Karpas-422 (cell line): Measurements from ENCODE around the gene EVA1B. TPM values are rescaled to one million over a fixed set of nuclear protein-coding genes. Genes with fewer than 3 reads are reported as not detected.

Experiments
- DNase-seq: peaks from one replicate; pipeline ENCODE4 v3.0.0-alpha.2; 2015
- H2AFZ ChIP-seq: fragments of 200-600 bp; sonication (generic); 2 replicates; pipeline ENCODE4 v1.6.1; 2014; ENCODE audit warnings: antibody characterized with exemption, low read length, mixed read lengths
- H3K27ac ChIP-seq: fragments of 200-600 bp; sonication (generic); 2 replicates; pipeline ENCODE4 v1.5.1; 2014; ENCODE audit warnings: mild to moderate bottlenecking, low read length, moderate library complexity
- H3K27me3 ChIP-seq: fragments of 200-600 bp; sonication (generic); 2 replicates; pipeline ENCODE4 v1.6.1; 2014; ENCODE audit warnings: low read length, mixed read lengths
- H3K36me3 ChIP-seq: fragments of 200-600 bp; sonication (generic); 2 replicates; pipeline ENCODE4 v1.6.1; 2014; ENCODE audit warnings: low read length, mixed read lengths; ENCODE audit not compliant: insufficient read depth
- H3K4me1 ChIP-seq: fragments of 200-600 bp; sonication (generic); 2 replicates; pipeline ENCODE4 v1.6.1; 2014; ENCODE audit warnings: mild to moderate bottlenecking, low read length, mixed read lengths
- H3K4me2 ChIP-seq: fragments of 200-600 bp; sonication (generic); 2 replicates; pipeline ENCODE4 v1.6.1; 2014; ENCODE audit warnings: low read length, low read depth, mild to moderate bottlenecking; ENCODE audit not compliant: poor library complexity, severe bottlenecking
- H3K4me3 ChIP-seq: fragments of 200-600 bp; sonication (generic); 2 replicates; pipeline ENCODE4 v1.5.1; 2014; ENCODE audit warnings: mild to moderate bottlenecking, antibody characterized with exemption, low read length, mixed read lengths
- H3K79me2 ChIP-seq: fragments of 200-600 bp; sonication (generic); 2 replicates; pipeline ENCODE4 v1.6.1; 2014; ENCODE audit warnings: mild to moderate bottlenecking, low read length, mixed read lengths
- H3K9ac ChIP-seq: fragments of 200-600 bp; sonication (generic); 2 replicates; pipeline ENCODE4 v1.6.0; 2014; ENCODE audit warnings: low read length
- H3K9me2 ChIP-seq: fragments of 200-600 bp; sonication (generic), shearing (Covaris generic); replicated peaks from 2 replicates; pipeline ENCODE4 v1.6.0; 2014; ENCODE audit warnings: mild to moderate bottlenecking, low read length, moderate library complexity; ENCODE audit not compliant: insufficient read depth
- H3K9me3 ChIP-seq: fragments of 300-700, 200-600 bp; sonication (generic); 2 replicates; pipeline ENCODE4 v1.6.1; 2014; ENCODE audit warnings: low read length, mixed read lengths
- H4K20me1 ChIP-seq: fragments of 200-600 bp; sonication (generic); 2 replicates; pipeline ENCODE4 v1.6.1; 2014; ENCODE audit warnings: mild to moderate bottlenecking, antibody characterized with exemption, low read length, low read depth; ENCODE audit not compliant: insufficient read depth
- total RNA-seq: library from RNA; depleted of rRNA; stranded (reverse); fragments of >200 nt; shearing (Covaris generic); gene quantifications from 2 replicates; pipeline ENCODE4 v1.2.3, GENCODE V29; 2014; ENCODE audit warnings: low replicate concordance

Gene EVA1B
- total RNA-seq, 1 experiment from 2014 or later: 0.75 TPM

DNA sequence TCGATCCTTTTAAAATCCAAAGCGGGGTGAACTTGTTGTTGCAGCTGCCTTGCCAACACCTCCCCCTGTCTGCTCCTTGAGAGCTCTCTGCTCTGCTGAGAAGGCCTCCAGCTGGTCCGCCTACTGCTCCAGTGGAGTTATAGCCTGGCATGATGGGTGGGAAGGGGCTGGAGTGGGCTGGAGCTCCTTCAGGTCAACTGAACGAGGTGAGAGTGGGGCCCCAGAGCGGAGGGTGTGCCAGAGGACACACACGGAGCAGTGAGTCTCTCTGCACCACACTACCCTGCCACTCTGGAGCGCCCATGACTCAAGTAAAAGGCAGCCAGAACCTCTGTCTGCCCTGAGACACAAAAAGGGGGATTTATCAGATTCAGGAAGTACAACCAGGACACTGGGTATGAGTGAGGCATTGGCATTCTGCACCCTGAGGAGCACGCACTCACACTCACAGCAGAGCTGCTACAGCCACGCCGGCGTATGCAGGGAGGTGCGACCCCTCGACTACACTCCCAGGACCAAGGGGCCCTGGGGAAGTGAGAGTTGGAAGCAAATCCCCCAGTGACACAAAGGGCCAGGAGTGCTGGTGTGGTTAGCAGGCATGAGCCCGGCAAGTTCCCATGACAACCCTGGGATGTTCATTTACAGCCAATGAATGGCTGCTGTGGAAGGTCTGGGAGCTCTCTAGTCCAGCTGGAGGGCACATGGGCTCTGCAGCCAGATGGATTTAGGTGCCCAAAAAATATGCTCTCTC, 28.0 kb upstream of the EVA1B start:
- no peak overlapping the region for H3K4me2 ChIP-seq
- H3K4me3 ChIP-seq: no peak overlapping the region
- DNase-seq: no peak
- H3K36me3 ChIP-seq: peaks cover 4% of the 10 kb centered on the region; the same call in 1 of the 2 replicates
- H3K9me2 ChIP-seq: no peaks in the 10 kb centered on the region
- H4K20me1 ChIP-seq: no peaks in the 10 kb centered on the region
- no peaks in the 10 kb centered on the region for H3K27me3 ChIP-seq
- H3K4me1 ChIP-seq: no peaks in the 10 kb centered on the region
- H3K9ac ChIP-seq: no peak overlapping the region
- no peak overlapping the region for H3K27ac ChIP-seq
- H3K79me2 ChIP-seq: no peaks in the 10 kb centered on the region
- no peak overlapping the region for H2AFZ ChIP-seq
- H3K9me3 ChIP-seq: no peaks in the 10 kb centered on the region

DNA sequence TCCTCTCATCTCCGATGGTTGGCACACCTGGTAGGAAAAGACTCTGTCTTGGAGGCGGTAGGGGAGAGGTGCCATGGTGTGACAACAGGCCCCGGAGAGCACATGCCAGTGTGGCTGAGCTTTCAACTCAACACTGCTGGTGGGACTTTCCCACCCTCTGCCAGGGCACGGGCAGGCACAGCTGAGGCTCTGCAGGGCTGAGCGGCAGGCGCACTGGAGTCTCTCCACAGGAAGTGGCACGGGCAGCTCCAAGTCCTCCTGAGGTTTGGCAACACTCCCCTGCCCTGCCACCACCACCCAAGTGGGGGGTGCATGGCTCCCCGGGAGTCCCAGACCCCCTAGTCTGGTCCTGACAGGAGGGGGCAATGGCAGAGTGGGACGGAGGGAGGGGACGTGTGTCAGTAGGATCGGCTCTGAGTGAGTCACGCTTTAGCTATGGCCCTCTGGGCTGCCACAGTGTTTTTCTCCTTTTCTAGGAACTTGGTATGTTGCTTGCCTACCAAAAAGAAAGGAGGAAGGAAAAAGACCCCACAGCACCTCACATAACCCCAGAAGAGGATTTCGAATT, 27.3 kb upstream of the EVA1B start:
- H3K9me3 ChIP-seq: no peaks in the 10 kb centered on the region
- no peaks in the 10 kb centered on the region for H3K4me1 ChIP-seq
- H3K36me3 ChIP-seq: peaks cover 4% of the 10 kb centered on the region; the same call in 1 of the 2 replicates
- no peak overlapping the region for H2AFZ ChIP-seq
- DNase-seq: no peak
- no peak overlapping the region for H3K4me3 ChIP-seq
- H3K79me2 ChIP-seq: no peaks in the 10 kb centered on the region
- H4K20me1 ChIP-seq: no peaks in the 10 kb centered on the region
- H3K9ac ChIP-seq: no peak overlapping the region
- H3K4me2 ChIP-seq: no peak overlapping the region
- no peak overlapping the region for H3K27ac ChIP-seq
- no peaks in the 10 kb centered on the region for H3K9me2 ChIP-seq
- H3K27me3 ChIP-seq: no peaks in the 10 kb centered on the region

DNA sequence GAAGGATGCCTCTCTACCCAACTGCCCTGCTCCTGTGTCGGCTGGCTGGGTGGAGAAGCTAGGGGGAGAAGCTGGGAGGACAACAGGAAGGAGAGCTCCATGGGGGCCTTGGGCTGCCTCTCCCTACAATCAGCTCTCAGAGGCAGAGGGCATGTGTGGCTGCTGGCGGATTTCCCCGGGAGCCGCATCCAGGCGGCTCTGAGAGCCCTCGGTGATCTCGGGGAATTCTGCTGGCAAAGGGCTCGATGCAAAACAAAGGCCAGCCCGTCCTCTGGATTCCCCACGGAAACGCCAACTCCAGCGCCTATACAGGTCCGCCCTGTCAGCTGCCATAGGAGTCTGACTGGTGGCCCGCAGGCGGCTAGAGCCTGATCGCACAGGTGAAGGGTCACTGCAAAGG, 26.4 kb upstream of the EVA1B start:
- H3K9me3 ChIP-seq: no peaks in the 10 kb centered on the region
- H3K36me3 ChIP-seq: peaks cover 4% of the 10 kb centered on the region; the same call in 1 of the 2 replicates
- DNase-seq: no peak
- H3K9me2 ChIP-seq: no peaks in the 10 kb centered on the region
- no peaks in the 10 kb centered on the region for H3K4me1 ChIP-seq
- H3K4me2 ChIP-seq: no peak overlapping the region
- H3K4me3 ChIP-seq: no peak overlapping the region
- H3K27me3 ChIP-seq: no peaks in the 10 kb centered on the region
- H3K27ac ChIP-seq: no peak overlapping the region
- no peak overlapping the region for H3K9ac ChIP-seq
- no peaks in the 10 kb centered on the region for H4K20me1 ChIP-seq
- no peaks in the 10 kb centered on the region for H3K79me2 ChIP-seq
- H2AFZ ChIP-seq: no peak overlapping the region

DNA sequence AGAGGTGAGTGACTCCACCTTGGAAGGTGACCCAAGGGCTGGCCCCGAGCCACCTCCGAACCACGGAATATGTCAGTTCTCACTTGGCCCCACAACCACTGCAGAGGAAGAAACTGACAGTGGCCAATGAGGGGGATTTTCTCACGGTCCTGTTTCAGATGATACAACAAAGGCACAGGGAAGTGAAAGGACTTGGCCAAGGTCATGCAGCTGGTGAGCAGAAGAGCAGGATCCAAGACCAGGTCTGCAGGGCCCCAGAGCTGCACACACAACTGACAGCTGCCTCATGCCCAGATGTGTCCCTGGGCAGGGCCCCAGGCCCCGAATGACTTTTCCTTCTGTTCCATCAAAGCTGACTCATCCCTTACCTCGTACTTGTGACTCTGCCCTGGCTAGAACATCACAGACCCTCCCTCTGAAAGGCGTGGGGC, 25.8 kb upstream of the EVA1B start:
- Histone ChIP-seq H2AFZ (no peak overlapping the region), H3K79me2 (no peaks in the 10 kb centered on the region), H3K9me3 (no peaks in the 10 kb centered on the region), H3K4me3 (no peak overlapping the region), H3K36me3 (peaks cover 4% of the 10 kb centered on the region; the same call in 1 of the 2 replicates), H3K4me1 (no peaks in the 10 kb centered on the region), H3K27ac (no peak overlapping the region), H3K9ac (no peak overlapping the region), H3K27me3 (no peaks in the 10 kb centered on the region), H4K20me1 (no peaks in the 10 kb centered on the region), H3K9me2 (no peaks in the 10 kb centered on the region), H3K4me2 (no peak overlapping the region)
- no peak for DNase-seq

DNA sequence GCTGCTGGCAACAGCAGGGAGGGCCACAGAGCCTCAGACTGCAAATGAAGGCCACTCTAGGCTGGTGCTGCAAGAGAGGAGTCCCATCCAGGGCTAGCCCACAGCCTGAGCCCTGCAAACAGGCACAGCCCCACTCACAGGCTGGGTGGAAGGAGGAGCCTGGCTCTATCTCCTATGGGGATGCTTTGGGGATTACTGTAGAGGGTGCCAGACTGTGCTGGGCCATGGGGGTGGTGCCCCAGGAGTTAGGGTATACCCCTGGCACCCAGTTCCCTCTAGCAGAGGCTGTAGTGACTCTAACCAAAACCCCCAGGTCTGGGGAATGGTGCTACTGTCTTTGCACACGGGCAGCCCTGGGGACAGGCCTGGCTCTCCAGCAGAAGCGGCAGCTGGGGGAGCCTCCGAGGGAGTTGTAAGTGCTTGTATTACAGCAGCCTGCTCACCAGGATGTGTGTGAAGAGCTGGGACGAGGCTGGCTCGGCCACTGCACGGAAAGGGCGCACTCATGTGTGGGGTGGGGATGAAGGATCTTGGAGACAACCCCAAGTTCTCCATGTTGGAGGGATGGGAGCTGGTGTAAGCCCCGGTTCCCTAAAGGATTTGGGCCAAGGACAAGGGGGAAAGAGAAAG, 23.4 kb upstream of the EVA1B start:
- DNase-seq: no peak
- Histone ChIP-seq H3K79me2 (no peaks in the 10 kb centered on the region), H3K4me1 (no peaks in the 10 kb centered on the region), H3K4me2 (no peak overlapping the region), H3K27ac (no peak overlapping the region), H3K9me3 (no peaks in the 10 kb centered on the region), H3K27me3 (no peaks in the 10 kb centered on the region), H3K9ac (no peak overlapping the region), H3K36me3 (peaks cover 4% of the 10 kb centered on the region; the same call in 1 of the 2 replicates), H3K9me2 (no peaks in the 10 kb centered on the region), H4K20me1 (no peaks in the 10 kb centered on the region), H3K4me3 (no peak overlapping the region), H2AFZ (no peak overlapping the region)

DNA sequence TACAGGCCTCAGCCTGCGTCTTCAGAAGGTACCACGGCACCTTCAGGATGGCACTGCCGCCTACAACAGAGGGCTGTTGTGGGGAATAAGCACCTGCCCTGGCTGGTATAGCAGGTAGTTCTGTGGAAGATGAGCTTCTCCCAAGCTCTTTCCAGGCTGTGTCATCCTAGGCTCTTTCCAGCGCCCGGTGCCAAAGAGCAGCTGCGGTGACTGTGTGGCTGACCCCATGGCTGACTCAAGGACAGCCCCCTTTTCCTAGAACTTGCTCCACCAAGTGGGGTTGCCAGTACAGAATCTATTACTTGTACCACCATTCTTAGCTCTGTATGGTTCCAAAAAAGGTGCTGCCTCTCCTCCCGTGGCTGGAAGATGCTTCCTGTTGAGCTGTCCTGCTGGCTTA, 21.9 kb upstream of the EVA1B start:
- no peaks in the 10 kb centered on the region for H3K4me1 ChIP-seq
- no peaks in the 10 kb centered on the region for H3K9me2 ChIP-seq
- no peak overlapping the region for H3K9ac ChIP-seq
- H3K79me2 ChIP-seq: no peaks in the 10 kb centered on the region
- H4K20me1 ChIP-seq: no peaks in the 10 kb centered on the region
- H3K27ac ChIP-seq: no peak overlapping the region
- DNase-seq: no peak
- no peaks in the 10 kb centered on the region for H3K9me3 ChIP-seq
- peaks cover 4% of the 10 kb centered on the region; the same call in 1 of the 2 replicates for H3K36me3 ChIP-seq
- H2AFZ ChIP-seq: no peak overlapping the region
- H3K4me2 ChIP-seq: no peak overlapping the region
- no peaks in the 10 kb centered on the region for H3K27me3 ChIP-seq
- H3K4me3 ChIP-seq: no peak overlapping the region

DNA sequence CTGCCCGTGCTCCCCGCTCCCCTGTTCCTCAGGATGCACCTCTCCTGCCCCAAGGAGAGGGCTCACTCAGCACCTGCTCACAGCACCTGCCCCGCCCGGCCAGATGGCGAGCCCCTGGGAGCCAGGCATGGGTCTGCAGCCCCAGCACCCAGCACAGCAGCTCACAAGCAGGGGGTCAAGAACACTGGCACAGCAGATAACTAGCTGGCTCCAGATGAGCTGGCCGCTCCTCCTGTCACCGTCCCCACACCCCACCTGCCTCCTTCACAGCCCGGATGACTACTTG, 20.9 kb upstream of the EVA1B start:
- no peak for DNase-seq
- H3K4me2 ChIP-seq: no peak overlapping the region
- H2AFZ ChIP-seq: no peak overlapping the region
- H3K4me3 ChIP-seq: no peak overlapping the region
- peaks cover 4% of the 10 kb centered on the region; the same call in 1 of the 2 replicates for H3K36me3 ChIP-seq
- H3K79me2 ChIP-seq: no peaks in the 10 kb centered on the region
- no peaks in the 10 kb centered on the region for H3K9me2 ChIP-seq
- H3K9ac ChIP-seq: no peak overlapping the region
- H3K9me3 ChIP-seq: no peaks in the 10 kb centered on the region
- H3K27me3 ChIP-seq: no peaks in the 10 kb centered on the region
- no peaks in the 10 kb centered on the region for H3K4me1 ChIP-seq
- H3K27ac ChIP-seq: no peak overlapping the region
- H4K20me1 ChIP-seq: no peaks in the 10 kb centered on the region

DNA sequence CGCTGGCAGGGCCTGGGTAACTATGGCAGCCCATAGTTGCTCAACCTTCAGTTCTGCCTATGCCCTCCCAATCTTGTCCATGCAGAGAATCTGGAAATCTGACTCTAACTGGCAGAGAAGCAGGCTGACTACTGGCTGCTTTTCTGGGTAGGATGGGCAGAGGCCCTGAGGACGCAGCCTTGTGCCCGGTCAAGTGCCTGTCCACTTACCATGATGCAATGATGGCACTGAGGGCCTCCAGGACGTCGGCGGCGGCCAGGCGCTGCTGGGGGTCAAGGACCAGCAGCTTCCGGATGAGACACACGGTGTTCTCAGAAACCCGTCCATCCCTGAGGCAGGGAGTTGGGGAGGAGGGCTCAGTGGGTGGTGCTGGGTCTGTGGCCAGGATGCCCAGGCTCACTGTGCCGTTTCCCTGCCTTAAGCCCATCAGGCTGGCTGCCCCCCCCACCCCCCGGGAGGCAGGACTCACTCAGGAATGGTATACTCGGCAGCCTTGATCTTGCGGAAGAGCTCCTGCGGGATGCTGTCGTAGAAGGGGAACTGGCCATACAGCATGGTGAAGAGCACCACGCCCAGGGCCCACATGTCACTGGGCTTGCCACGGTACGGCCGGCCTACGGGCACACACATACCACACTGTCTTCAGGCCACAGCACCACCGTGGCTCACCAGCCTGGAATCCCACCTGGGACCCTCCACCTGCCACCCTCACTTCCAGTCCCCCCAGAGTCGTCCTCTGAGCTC, 20.4 kb upstream of the EVA1B start:
- Histone ChIP-seq H3K27ac (no peak overlapping the region), H4K20me1 (no peaks in the 10 kb centered on the region), H3K27me3 (no peaks in the 10 kb centered on the region), H3K36me3 (peaks cover 4% of the 10 kb centered on the region; the same call in 1 of the 2 replicates), H3K9ac (no peak overlapping the region), H2AFZ (no peak overlapping the region), H3K9me2 (no peaks in the 10 kb centered on the region), H3K4me3 (no peak overlapping the region), H3K79me2 (no peaks in the 10 kb centered on the region), H3K9me3 (no peaks in the 10 kb centered on the region), H3K4me1 (no peaks in the 10 kb centered on the region), H3K4me2 (no peak overlapping the region)
- no peak for DNase-seq
